ENCODE data around the gene RND3.

Gene RND3

DNA sequence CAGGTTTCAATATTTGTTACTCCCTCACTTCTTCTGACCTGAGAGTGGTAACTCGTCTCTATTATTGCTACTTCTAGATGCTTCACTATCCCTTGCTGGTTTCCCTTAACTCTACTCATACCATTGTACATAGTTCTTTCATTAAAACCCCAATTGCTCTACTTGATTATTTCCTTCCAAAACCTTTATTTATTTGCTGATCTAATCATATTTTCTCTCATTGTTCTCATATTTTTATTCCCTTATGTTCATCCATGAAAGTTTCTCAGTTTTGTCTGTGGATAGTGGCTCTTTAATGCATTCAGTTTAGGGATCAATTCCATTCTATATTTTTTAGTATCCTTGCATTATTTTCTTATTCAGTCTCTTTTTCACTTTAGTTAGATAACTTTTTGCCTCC lies 42.1 kb downstream of the RND3 start:
- DNase-seq (ENCODE audit: low read depth in 1 of 2, low spot score in 1 of 2), result no peak

DNA sequence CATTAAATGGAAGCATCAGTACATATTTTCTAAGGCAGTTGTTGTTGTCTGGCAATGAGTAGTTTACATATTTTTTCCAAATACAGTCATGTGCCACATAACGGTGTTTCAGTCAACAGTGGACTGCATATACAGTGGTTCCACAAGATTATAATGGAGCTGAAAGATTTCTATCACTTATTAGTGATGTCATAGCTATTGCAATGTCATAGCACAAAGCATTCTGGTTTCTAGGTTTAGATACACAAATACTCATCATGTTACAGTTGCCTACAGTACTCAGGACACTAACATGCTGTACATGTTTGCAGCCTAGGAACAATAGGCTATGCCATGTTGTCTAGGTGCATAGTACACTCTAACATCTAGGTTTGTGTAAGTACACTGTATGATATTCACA lies 45.0 kb downstream of the RND3 start:
- DNase-seq (ENCODE audit: low read depth in 1 of 2, low spot score in 1 of 2), result no peak

- DNase-seq (ENCODE audit: low read depth in 1 of 2, low spot score in 1 of 2), result no peak
Measured at GRCh38 chr2:150441784-150442183, 45.7 kb downstream of the RND3 start.

GRCh38 chr2:150441226-150441625 lies 46.2 kb downstream of the RND3 start:
- DNase-seq (ENCODE audit: low read depth in 1 of 2, low spot score in 1 of 2), result no peak

- DNase-seq (ENCODE audit: low read depth in 1 of 2, low spot score in 1 of 2), result no peak
Measured at GRCh38 chr2:150438654-150439053, 48.8 kb downstream of the RND3 start.

GRCh38 chr2:150438041-150438440 lies 49.4 kb downstream of the RND3 start:
- DNase-seq (ENCODE audit: low read depth in 1 of 2, low spot score in 1 of 2), result no peak

GRCh38 chr2:150432312-150432625 lies 55.2 kb downstream of the RND3 start:
- DNase-seq (ENCODE audit: low read depth in 1 of 2, low spot score in 1 of 2), result no peak

DNA sequence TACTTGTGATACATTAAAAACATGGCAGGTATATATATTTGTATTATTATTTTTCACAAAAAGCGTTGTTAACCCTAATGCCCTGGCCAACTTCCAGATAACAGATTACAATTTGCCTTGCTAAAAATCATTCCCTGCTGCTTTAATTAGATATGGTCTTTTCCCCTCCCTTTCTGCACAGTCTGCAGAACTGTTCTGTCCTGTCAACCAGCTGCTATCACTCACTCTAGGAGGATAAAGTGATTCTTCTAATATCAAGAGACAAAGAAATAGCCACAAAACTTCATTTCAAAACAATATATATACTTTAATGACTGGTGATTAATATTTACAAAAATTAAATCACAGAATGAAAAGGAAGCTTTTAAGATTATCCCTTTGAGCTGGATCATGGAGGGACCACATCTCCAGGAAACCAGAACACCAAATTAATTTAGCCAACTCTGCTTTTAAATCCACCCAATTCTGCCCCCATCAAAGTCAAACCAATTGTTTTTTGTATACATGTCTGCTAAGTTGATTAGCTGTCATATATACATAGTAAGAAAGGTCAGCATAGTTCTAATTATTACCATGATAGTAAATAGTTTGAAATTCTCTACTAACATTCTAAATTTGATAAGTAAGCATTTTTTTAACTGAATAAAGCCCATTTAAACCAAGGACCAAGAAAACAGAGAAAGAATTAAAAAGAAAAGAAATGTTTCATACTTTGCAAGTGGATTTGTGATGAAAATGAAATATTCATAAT lies 55.7 kb downstream of the RND3 start:
- no peak for DNase-seq (ENCODE audit: low read depth in 1 of 2, low spot score in 1 of 2)

DNA sequence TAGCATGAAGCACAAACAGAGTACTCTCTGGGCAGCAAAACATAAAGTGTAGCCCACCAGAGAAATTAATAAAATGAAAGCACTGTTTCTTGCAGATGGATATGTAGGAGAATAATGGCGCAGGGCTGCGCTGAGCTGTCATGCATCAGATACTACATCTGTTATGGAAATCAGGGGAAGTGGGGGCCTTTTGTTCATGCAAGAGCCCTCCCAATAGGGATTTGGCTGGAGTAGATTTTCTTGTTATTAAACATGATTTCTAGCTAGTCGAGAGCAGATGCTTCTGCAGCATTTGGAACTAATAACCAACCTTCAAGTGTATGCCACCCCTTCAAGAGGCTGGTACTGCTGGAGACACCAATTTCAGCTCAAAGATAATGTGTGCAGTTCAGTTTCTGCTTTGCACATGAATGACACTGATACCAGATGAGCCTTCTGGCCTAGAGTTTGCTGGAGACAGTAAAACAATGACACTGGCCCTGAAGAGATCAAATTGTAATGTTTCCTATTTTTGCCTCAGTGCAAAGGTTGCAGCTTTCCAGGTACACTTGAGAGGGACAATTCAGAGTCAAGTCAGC lies 58.0 kb downstream of the RND3 start:
- DNase-seq (ENCODE audit: low read depth in 1 of 2, low spot score in 1 of 2), result no peak

DNA sequence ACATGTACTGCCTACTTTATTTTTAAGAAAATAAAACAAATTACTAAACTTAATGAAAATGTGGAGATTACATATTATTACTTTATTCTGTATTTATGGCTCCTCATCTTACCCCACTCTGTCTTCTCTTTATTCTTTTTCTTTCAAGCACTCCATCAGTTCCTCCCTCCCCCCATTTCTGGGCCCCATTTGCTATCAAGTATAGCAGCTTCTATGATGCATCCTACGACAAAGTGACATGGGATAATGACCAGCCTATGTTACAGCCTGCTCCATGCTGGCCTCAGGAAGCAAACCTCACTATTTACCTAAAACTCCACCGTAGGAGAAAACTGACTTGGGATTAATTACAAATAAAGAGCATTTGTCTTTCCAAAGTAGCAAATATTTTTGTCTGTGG lies 58.8 kb downstream of the RND3 start:
- no peak for DNase-seq (ENCODE audit: low read depth in 1 of 2, low spot score in 1 of 2)

- DNase-seq (ENCODE audit: low read depth in 1 of 2, low spot score in 1 of 2), result no peak
Measured at GRCh38 chr2:150427298-150427697, 60.2 kb downstream of the RND3 start.

DNA sequence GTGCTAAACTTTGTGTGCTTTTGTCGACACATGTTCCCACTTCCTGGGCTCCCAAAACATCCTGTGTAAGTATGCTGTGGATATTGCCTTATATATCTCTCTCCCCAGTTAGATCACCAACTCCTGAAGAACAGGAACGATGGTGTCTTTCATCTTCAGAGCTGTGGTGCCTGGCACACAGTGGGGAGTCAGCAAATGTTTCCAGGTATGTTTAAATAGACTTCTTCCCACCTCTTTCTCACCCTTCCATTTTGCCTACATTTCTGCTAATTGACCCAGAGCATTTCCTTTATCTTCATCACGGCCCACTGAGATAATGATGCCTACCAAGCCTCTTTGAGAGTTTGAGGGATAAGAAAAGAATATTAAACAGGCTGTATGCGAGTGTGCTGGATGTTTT lies 60.7 kb downstream of the RND3 start:
- no peak for DNase-seq (ENCODE audit: low read depth in 1 of 2, low spot score in 1 of 2)

DNA sequence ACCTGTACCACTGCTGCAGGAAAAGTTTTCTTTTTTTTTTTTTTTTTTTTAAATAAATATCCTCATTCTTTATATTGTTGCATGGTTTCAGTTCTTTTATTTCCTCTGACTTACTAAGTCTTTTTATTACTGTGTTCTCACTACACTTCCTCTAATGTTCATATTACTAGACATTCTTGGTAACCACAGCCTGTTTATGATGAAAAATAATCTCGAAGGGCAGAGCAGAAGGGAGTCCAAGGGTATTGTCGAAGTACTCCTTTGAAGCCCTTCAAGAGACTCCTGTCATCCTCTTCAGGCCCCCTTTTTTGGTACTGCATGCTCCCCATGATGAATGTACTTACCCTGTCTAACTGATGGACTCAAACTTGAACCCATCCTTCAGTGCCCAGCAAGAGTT lies 61.2 kb downstream of the RND3 start:
- DNase-seq (ENCODE audit: low read depth in 1 of 2, low spot score in 1 of 2), result no peak

DNA sequence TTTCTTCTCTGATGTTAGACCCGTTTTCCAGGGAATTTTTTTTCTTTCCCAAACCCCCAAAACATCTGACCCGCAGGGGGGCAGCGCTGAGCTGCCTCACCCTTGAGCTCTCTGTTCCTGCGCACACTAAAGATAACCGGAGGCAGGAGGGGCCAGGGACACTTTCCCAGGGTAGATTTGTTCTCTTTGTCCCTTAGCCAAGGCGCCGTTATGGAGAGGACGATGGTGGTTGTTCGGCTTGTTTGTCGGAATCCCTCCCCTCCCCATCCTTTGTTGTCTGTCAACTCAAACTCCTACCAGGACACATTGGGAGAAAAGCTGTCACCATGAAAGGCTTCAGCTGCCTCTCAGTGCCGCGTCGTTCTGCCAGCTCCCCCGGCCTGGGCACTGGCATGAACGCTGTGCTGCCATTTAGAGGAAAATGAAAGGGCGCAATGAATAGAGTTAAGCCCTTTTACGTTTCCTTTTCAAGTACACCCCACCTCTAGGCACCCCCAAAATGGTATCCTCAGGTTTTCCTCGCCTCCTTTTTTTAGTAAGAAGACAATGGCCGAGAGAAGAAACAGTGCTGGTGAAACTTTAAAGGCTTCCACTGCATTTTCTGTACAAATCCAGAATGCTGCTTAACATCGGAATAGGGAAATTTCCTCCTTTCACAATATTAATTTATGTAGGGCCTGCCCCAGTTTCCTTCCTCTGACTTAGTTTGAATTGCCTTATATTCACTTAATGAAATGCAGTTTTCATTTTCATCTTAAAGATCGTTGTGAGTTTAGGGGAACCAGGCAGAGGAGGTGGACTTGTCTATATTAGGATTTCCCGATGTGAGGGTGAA lies 62.1 kb downstream of the RND3 start:
- no peak for DNase-seq (ENCODE audit: low read depth in 1 of 2, low spot score in 1 of 2)

GRCh38 chr2:150424406-150424805 lies 63.1 kb downstream of the RND3 start:
- DNase-seq (ENCODE audit: low read depth in 1 of 2, low spot score in 1 of 2), result no peak

- DNase-seq (ENCODE audit: low read depth in 1 of 2, low spot score in 1 of 2), result no peak
Measured at GRCh38 chr2:150421126-150421651, 66.3 kb downstream of the RND3 start.

GRCh38 chr2:150418916-150419315 lies 68.6 kb downstream of the RND3 start:
- DNase-seq (ENCODE audit: low read depth in 1 of 2, low spot score in 1 of 2), result no peak

Data from stimulated activated CD4-positive, alpha-beta T cell treated with anti-CD3 and anti-CD28 coated beads, Interleukin-15, amount 100 ng/mL, for 1 hour (primary cell).